GM18498 (cell line): ENCODE measurements around the gene PDK1.
"Not testable (repeated sequence)": the region's sequence is repeated elsewhere in the genome, so short reads cannot be mapped to it uniquely, and the experiment has no call there.

ENCODE experiments used
- ATAC-seq: cut with Tn5 transposase; IDR thresholded peaks from one replicate; pipeline ENCODE4 v1.9.1; 2021; ENCODE audit warnings: mild to moderate bottlenecking, moderate library complexity; ENCODE audit not compliant: unreplicated experiment

Gene PDK1

DNA sequence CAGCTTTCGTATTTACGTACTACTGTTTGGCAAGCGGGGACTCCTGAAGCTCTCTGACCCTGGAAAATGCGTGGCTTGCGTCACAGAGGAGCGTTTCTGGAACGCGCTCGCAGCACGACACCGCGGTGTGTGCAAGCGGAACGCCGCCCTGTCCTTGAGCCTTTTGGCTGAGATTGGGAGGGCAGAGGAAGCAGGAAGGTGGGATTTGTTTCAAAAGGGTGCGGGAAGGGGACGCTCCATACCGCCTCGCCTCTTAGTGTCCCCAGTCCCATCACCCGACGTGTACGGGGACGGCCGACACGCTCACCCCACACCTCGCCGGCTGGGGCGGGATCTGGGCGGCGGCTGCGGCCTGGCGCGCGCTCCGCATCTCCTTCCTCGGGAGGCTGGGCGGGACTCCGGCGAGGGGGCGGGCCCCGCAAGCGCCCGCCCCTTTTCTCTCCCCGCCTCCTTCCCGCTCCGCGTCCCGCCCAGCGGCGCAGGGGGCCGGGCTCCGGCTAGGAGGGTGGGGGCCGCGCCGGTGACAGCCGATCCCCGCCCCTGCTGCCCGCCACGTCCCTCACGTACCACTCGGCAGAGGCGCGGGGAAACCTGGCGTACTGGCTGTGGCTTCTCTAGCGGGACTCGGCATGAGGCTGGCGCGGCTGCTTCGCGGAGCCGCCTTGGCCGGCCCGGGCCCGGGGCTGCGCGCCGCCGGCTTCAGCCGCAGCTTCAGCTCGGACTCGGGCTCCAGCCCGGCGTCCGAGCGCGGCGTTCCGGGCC, at the start of gene PDK1:
PDK1 (plus strand) TSS at position 569 of the 762 bp plus-strand sequence; CDS start at position 630, 61 bp downstream.
- ATAC-seq = peak; percentile 89

DNA sequence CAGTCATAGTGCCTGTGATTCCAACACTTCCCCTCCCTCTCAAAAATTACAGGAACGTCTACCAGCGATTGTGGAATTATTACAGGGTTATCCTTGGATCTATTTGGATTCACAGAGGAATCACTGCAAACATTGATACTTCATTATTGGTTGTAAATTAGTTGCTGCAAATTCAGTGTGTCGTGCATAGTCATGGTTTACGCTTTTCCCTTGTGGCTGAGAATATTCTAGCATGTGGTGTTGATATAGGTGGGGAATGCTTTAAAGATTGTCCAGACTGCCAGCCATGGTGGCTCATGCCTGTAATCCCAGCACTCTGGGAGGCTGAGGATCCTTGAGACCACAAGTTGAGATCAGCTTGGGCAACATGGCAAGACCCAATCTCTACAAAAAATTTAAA, 48.7 kb upstream of the PDK1 start:
- ATAC-seq = no peak

DNA sequence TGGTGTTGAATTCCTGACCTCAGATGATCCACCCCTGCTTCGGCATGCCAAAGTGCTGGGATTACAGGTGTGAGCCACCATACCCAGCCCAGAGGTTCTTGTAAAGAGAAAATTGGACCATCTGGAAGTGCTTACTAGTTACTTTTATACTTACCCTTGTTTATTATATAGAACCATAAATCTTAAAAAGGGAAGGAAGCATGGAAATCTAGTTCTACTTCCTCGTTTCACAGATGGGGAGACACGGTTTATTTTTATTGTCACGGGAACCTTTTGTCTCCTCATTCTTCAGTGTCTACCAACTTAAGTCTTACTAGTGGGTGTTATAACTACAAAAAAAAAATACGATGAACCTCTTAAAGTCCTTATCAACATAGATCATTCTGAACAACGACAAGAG, 45.8 kb upstream of the PDK1 start:
- no peak for ATAC-seq

DNA sequence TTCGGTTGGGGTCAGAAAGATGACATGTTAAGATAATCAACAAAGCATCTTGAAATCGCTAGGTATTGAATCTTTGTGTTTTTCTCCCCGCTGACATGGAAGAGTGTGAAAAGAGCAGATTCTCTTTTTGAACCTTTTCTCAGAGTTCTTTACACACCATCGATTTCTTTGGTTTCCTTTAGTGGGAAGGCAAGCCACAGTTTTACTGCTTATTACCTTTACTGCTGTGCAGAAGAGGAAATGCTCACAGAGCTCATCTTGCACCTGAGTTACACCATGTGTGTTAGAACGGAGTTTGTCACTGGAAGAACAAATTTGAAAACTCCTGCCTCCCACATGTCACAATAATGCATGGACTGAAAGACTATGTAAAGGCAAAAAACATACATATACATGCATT, 45.3 kb upstream of the PDK1 start:
- no peak for ATAC-seq

DNA sequence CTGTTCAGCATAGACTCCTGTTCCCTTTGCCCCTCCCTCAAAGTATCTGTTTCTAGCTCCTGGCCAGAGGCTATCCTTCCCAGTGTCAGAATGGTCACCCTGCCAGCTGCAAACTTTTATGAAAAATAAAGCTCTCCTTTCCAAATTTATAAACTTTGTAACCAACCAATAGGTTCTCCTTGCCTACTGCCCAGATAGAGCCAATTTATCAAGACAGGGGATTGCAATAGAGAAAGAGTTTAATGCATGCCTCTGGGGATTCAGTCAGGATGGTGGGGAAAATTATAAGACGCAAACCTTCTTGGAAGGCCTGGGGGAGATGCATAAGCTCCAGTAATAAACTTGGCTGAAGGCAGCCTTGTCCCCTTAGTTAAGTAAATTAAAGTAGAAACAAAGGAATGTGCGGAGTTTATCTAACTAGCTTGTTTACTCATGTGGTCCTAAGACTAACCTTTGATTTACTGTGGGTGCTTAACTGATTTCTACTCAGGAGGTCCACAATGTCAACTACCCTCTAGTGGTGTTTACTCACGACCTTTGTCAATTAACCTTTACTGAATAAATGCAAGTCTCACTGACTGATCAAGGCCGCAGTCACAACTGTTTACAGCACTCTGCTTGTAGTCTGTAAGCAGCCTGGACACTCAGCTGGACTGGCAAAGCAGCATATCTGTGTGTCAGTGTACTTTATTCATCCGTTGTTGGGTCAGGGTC, 42.9 kb upstream of the PDK1 start:
- ATAC-seq = no peak

DNA sequence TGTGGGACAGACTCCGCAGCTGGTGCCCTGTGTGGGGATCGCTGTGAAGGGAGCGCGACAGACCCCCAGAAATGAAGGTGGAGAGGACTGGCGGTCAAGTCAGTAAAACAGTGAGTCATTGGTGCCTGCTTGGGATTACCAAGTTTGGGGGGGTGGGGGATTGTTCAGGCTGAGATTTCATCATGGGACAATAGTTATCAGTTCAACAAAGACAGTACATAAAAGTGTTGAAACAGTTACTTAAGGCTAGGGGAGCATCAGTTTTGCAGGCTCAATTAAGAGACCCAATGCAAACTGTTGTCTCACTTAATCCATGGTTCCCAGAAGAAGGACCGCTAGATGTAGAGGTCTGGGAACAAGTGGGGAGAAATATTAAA, 42.4 kb upstream of the PDK1 start:
- no peak for ATAC-seq

DNA sequence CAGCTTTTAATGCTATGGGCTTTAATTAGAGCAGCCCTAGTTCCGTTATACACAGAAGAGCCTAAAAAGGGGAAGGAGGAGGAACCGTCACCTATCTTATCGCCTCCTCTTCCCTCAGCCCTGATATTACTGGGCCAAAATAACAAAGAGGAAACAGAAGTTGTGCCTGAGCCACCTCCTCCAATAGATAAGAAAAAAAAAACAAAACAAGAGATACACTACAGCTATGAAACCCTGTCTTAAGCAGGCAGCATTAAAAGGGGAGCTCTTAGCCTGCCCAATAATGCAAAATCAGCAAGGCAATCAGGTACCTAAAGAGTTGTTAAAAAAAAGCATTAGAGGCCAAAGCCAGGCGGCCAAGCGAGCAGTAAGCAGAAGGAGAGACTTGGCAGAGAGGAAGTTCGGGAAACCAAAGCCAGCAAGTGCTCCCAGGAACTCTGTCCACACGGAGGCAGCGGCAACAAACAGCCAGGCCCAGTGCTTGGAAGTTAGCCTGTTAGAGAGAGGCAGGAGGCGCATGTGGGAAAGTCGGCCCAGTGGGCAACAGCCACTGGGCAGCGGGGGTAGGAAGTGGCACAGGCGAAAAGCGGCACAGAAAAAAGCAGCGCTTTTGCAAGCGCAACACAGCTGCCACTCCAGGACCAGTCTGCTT, 41.8 kb upstream of the PDK1 start:
- ATAC-seq = no peak

DNA sequence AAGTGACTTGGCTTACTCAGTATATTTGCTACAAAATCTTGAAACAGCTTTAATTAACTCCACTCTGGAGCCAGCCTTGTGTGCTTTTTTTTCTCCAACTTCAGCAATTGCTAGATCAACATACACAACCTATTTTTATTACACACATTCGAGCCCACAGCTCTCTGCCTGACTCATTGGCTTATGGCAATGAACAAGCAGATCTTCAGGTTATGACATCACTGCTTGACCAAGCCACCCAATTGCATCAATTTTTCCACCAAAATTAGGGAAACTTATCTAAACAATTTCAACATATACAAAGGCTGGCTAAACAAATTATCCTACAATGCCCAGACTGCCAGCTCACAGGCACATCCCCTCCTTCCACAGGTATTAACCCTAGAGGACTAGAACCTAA, 39.6 kb upstream of the PDK1 start:
- ATAC-seq = no peak

DNA sequence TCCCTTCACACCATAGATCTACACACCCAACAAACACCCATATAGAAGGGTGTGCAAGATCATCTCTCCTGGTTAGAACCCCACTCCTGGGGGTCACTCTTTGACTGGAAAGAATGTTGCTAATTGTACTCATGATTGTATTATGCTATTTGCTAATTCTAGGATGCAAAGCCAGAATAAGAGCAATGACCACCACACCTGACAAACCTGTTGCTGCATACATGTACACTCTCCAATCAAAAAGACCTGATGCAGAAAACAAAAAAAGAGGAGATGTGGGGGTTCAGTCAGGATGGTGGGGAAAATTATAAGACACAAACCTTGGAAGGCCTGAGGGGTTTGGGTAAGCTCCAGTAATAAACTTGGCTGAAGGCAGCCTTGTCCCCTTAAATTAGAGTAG, 36.9 kb upstream of the PDK1 start:
- ATAC-seq = no peak

DNA sequence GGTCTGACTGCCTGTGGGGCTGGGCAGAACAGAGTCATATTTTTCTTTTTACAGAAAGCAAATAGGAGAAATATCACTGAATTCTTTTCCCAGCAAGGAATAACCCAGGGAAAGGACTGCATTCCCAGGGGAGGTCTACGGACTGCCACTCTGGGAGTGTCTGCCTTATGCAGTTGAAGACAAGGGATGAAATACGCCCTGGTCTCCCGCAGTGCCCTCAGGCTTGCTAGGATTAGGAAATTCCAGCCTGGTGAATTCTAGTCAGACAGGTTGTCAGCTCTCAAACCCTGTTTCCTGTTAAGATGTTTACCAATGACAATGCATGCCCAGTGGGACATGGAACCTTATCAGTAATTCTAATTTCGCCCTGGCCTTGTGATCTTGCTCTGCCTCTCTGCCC, 30.3 kb upstream of the PDK1 start:
- ATAC-seq = no peak

DNA sequence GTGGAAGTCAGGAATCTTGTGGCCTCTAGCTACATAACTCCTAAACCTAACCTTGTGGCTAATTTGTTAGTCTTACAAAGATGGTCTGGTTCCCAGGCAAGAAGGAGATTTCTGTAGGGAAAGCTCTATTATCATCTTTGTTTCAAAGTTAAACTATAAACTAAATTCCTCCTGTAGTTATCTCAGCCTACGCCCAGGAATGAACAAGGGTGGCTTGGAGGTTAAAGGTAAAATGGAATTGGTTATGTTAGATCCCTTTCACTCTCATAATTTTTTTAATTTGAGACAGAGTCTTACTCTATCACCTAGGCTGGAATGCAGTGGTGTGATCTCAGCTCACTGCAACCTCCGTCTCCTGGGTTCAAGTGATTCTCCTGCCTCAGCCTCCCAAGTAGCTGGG, 24.6 kb upstream of the PDK1 start:
- ATAC-seq = no peak

DNA sequence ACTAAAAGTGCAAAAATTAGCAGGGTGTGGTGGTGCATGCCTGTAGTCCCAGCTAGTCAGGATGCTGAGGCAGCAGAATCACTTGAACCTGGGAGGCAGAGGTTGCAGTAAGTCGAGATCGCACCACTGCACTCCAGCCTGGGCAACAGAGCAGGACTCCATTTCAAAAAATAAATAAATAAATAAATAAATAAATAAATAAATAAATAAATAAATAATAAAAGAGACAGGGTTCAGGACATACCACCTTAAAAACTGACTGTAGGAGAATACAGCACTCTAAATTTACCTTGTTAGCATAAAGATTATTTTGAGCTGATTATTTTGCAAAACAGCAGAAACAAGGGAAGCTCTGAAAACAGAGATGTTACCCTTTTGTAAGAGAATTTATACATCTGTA, 23.4 kb upstream of the PDK1 start:
- ATAC-seq = not testable (repeated sequence)

DNA sequence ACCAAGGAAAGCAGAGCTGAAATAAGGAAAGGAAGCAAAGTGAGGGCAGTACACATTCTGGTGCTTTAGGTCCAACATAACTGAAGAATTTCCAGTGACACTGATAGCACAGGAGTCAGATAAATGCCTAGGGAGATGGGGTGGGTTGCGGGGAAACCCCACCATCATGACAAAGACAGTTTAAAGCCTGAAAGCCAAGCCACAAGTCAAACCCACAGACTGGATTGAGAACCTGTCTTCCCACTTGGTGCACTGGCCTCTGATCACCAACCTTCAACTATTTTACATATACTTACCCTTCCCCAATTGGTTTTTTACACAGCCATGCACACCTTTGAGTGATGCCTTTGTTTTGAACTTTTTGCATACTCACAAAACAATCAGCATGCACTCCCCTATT, 22.2 kb upstream of the PDK1 start:
- ATAC-seq = no peak

DNA sequence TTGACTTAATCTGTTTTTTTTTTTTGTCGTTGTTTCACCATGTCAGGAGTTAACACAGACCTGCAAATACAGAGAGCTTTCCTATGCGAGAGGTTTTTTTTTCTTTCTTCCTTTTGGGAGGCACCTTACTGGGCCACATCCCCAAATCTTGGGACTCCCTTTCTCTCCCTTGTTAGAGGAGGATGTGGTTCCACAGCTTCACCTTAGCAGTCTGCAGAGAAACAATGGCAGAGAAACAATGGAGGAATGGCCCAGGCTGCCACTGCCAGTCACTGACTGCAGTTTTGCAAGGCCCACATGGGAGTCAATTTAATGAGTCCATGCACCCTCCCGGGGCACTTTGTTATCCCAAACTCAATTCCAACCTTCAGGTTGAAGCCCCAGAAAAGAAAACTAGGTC, 20.8 kb upstream of the PDK1 start:
- ATAC-seq = no peak

DNA sequence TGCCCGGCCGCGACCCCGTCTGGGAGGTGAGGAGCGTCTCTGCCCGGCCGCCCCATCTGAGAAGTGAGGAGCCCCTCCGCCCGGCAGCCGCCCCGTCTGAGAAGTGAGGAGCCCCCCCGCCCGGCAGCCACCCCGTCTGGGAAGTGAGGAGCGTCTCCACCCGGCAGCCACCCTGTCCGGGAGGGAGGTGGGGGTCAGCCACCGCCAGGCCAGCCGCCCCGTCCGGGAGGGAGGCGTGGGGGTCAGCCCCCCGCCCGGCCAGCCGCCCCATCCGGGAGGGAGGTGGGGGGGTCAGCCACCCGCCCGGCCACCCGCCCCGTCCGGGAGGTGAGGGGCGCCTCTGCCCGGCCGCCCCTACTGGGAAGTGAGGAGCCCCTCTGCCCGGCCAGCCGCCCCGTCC, 18.0 kb upstream of the PDK1 start:
- not testable (repeated sequence) for ATAC-seq

DNA sequence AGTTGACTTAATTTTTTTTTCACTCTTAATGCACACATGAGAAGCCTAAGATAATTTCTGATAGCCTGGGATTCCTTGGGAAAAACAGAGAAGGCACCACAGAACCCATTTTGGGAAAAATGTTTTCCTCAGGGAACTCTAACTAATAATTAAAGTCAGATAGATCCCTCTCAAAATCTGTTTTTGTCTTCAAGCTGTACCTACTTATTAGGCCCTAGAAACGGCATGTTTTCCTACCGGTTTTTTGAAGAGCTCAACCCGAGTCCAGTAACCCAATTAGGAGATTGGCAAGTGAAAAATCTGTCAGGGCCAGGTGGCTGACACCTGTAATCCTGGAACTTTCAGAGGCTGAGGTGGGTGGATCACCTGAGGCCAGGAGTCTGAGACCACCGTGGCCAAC, 16.1 kb upstream of the PDK1 start:
- no peak for ATAC-seq

DNA sequence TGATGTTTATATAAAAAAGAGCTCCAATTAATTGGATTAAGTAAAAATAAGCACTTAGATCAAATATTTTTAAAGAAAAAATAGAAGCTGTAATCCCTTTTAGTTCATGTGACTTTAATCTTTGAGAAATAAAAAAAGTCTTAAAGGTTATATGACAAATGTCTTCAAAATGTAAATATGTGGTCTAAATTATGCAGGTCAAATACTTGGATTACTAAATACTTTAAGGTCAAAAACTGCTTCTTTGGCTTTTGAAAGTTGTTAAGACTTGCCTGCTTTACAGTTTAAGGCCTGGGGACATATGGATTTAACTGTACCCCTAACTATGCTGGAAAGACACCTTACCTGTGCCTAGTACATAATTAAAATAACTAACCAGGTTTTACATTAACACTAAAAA, 15.5 kb upstream of the PDK1 start:
- ATAC-seq = no peak

DNA sequence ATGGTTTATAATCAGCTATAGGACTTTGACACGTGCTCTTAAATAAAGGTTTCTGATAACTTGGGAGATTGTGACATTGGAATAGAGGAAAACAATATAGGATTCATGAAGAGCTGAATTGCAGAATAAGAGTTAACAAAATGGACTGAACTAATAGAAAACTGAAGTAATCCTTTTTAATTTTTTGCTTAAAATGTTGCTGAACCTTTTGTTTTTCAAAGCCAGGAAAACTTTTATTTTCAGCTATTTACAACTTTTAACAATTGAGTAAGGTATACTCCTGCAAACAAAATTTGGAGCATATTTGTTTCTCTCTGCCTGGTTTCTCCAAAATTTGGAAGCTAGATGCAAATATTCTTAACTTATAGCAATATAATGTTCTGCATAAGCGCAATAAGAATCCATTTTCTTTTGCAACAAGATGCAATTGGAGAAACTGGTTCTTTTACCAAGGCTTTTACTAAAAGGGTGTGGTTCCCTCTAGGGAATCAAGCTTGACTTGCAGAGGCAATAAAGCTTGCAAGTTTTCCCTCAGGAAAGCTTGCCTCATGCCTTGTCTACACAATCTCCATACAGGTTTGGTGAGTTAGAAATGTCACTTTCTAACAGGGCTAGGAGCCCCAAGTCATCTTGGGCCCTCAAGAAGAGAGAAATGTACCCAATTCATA, 10.3 kb upstream of the PDK1 start:
- no peak for ATAC-seq

DNA sequence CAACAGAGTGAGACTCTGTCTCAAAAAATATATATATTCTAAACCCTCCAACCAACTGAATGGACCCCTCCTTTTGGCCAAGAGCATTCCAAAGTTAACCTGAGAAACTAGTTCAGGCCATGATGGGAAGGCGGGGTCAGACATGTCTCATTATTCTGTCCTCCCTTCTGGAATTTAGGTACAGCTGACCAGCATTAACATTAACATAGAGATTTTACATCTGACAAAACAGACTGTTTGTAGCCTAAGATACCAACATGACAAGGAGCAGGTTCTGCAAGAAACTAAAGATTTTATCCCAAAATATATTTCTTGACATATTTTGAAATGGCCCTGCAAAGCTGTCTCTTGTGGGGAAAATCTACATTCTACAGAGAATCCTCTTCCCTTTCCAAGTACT, 6.8 kb upstream of the PDK1 start:
- ATAC-seq = no peak

DNA sequence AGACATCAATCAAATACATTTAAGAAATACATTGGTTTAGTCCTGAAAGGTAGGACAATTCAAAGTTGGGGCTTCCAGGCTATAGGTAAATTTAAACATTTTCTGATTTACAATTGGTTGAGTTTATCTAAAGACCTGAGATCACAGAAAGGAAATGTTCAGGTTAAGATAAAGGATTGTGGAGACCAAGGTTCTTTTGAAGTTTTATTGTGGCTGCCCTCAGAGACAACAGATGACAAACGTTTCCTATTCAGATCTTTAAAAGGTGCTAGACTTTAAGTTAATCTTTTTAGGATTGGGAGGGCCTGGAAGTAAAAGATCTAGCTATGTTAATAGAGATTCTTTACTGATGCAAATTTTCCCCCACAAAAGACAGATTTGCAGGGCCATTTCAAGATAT, 6.1 kb upstream of the PDK1 start:
- not testable (repeated sequence) for ATAC-seq

DNA sequence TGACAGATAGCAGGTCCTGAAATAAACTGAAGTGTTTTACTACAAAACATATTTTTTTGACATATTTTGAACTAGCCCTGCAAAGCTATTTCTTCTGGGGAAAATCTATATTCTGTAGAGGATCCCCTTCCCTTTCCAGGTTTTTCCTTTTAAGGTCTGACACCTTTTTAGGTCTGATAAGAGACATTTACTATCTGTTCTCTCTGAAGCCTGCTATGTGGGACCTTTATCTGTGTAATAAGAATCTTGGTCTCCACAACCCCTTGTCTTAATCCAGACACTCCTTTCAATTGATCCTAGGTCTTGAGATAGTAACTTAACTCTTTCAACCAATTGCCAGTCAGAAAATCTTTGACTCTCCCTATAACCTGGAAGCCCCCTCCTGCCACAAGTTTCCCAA, 5.5 kb upstream of the PDK1 start:
- ATAC-seq = no peak

DNA sequence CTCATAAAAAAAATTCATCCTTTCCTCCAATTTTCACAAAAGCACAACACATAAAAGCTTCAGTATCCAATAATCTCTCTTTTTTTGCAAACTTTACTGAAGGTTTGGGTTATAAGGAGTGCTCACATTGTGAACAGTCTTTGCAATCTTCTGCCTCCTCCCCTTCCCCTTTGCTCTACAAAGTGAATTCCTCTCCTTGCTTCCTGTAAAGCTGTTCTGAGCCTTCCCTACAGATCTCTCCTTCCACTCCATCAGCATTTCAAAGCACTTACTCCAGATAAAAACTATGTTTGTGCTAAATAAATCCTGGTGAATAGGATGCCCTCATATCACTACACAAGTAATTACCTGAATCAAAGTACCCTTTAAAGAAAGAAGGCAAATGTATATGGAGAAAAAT, 4.6 kb upstream of the PDK1 start:
- ATAC-seq = no peak
